Measurements from ENCODE around the gene YAE1. TPM values are rescaled to one million over a fixed set of nuclear protein-coding genes. Genes with fewer than 3 reads are reported as not detected.

YAE1 gene
- total and polyA plus RNA-seq, 2 of the 13 experiments (the other 11 are each of a cell fraction or from before 2014, with no cell fraction given): 18.7 to 28.3 TPM

DNA sequence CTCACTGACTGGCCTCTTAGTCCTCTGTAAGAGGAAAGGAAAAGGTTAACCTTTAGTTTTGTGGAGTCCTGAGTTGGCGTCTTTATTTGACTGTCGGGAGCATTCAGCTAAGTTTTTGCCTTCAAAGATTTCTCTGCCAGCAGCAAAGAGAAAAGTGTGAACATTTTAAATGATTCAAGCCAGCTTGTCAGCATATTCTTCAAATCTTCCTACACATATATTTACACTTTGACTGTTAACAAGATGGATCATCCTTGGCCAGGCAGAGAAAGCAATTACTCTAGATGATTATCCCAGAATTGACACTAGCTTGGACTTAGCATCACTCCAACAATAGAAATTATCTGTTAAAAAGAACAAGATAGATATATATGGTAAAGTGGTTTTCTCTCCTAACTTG, 15.8 kb upstream of the YAE1 start:
- Histone ChIP-seq H3K36me3 (replicated peaks in 1 of 2; ENCODE audit: control insufficient read depth in 1 of 2, insufficient read depth in 2 of 2, low read length in 2 of 2) (no peaks in the 10 kb centered on the region), H4K20me1 (ENCODE audit: insufficient read depth, low read length) (no peaks in the 10 kb centered on the region), H3K4me3 (replicated peaks in 1 of 3; ENCODE audit: insufficient read depth in 1 of 3, low read depth in 2 of 3, low read length in 3 of 3) (no peak overlapping the region), H3K4me1 (ENCODE audit: insufficient read depth, low read length) (no peaks in the 10 kb centered on the region), H3K9ac (ENCODE audit: insufficient read depth, low read depth, low read length) (no peak overlapping the region), H3K9me3 (ENCODE audit: low read length) (peaks cover 15% of the 10 kb centered on the region), H3K79me2 (ENCODE audit: insufficient read depth, low read length) (no peaks in the 10 kb centered on the region), H3K4me2 (ENCODE audit: low read depth, low read length) (no peak overlapping the region), H3K27ac (ENCODE audit: extremely low read length, insufficient read depth, low read length) (no peak overlapping the region), H3K27me3 (ENCODE audit: control insufficient read depth in 1 of 2, insufficient read depth in 2 of 2, low read length in 2 of 2) (peaks cover 0 to 4% of the 10 kb centered on the region in 2 experiments; a peak in 2 of 5 replicates), H2AFZ (ENCODE audit: low read length) (no peak overlapping the region)
- intact Hi-C loops (cut with micrococcal nuclease; ENCODE audit: unreplicated experiment): no loop called here
- no peak for TF ChIP-seq TRIM24 (CRISPR knock-in tag; IDR thresholded peaks at IDR 0.05)
- TF ChIP-seq ZNF746 (CRISPR knock-in tag; IDR thresholded peaks at IDR 0.05): no peak
- no peak for TF ChIP-seq ZZZ3 (CRISPR knock-in tag; IDR thresholded peaks at IDR 0.05; ENCODE audit: borderline replicate concordance)
- TF ChIP-seq, protein P1, sequence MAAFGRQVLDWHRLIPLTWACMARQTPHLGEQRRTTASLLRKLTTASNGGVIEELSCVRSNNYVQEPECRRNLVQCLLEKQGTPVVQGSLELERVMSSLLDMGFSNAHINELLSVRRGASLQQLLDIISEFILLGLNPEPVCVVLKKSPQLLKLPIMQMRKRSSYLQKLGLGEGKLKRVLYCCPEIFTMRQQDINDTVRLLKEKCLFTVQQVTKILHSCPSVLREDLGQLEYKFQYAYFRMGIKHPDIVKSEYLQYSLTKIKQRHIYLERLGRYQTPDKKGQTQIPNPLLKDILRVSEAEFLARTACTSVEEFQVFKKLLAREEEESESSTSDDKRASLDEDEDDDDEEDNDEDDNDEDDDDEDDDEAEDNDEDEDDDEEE (CRISPR knock-in tag; IDR thresholded peaks at IDR 0.05): no peak
- TF ChIP-seq SOX13 (IDR thresholded peaks at IDR 0.05): no peak
- no peak for TF ChIP-seq SOX13 (CRISPR knock-in tag; conservative IDR thresholded peaks at IDR 0.05 in 1 of 2, IDR thresholded peaks at IDR 0.05 in 1 of 2)
- TF ChIP-seq GMEB1 (CRISPR knock-in tag; IDR thresholded peaks at IDR 0.05; ENCODE audit: borderline replicate concordance): no peak
- TF ChIP-seq, protein P2, sequence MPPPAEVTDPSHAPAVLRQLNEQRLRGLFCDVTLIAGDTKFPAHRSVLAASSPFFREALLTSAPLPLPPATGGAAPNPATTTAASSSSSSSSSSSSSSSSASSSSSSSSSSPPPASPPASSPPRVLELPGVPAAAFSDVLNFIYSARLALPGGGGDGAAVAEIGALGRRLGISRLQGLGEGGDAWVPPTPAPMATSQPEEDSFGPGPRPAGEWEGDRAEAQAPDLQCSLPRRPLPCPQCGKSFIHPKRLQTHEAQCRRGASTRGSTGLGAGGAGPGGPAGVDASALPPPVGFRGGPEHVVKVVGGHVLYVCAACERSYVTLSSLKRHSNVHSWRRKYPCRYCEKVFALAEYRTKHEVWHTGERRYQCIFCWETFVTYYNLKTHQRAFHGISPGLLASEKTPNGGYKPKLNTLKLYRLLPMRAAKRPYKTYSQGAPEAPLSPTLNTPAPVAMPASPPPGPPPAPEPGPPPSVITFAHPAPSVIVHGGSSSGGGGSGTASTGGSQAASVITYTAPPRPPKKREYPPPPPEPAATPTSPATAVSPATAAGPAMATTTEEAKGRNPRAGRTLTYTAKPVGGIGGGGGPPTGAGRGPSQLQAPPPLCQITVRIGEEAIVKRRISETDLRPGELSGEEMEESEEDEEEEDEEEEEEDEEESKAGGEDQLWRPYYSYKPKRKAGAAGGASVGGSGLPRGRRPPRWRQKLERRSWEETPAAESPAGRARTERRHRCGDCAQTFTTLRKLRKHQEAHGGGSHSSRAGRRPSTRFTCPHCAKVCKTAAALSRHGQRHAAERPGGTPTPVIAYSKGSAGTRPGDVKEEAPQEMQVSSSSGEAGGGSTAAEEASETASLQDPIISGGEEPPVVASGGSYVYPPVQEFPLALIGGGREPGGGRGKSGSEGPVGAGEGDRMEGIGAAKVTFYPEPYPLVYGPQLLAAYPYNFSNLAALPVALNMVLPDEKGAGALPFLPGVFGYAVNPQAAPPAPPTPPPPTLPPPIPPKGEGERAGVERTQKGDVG (CRISPR knock-in tag; IDR thresholded peaks at IDR 0.05; ENCODE audit: borderline replicate concordance): no peak
- no peak for TF ChIP-seq EHMT2 (IDR thresholded peaks at IDR 0.05; ENCODE audit: borderline replicate concordance, low read depth, low read length)
- TF ChIP-seq ASH2L (IDR thresholded peaks at IDR 0.05; ENCODE audit: insufficient read length, low read depth, low read length): no peak
- no peak for TF ChIP-seq ZNF7 (CRISPR knock-in tag; IDR thresholded peaks at IDR 0.05)
- no peak for TF ChIP-seq IKZF1 (IDR thresholded peaks at IDR 0.05)
- TF ChIP-seq ZNF589 (CRISPR knock-in tag; conservative IDR thresholded peaks at IDR 0.05): no peak
- TF ChIP-seq ZNF562 (CRISPR knock-in tag; IDR thresholded peaks at IDR 0.05; ENCODE audit: borderline replicate concordance): no peak
- TF ChIP-seq ZBTB21 (CRISPR knock-in tag; IDR thresholded peaks at IDR 0.05): no peak
- no peak for TF ChIP-seq RNF219 (CRISPR knock-in tag; IDR thresholded peaks at IDR 0.05)
- no peak for TF ChIP-seq DR1 (CRISPR knock-in tag; IDR thresholded peaks at IDR 0.05)
- DNase-seq (ENCODE audit: low spot score) (no peak), FAIRE-seq (no peak), ATAC-seq (no peak)
- in situ Hi-C loops (cut with HindIII; ENCODE audit: extremely low pct_ligation_motif_present, low pct_unique_long_range_greater_than_20kb): no loop called here
- ChIA-PET POLR2A (no interaction called here), CTCF (ENCODE audit: low intra/inter-chr PET ratio, low total read pairs) (no interaction called here)
- 79% methylated on average over 2 of the region's 2 CpGs for WGBS (ENCODE audit: low lambda C conversion rate)
- no TSS peak for BruUV-seq (replicated peaks)

All from HepG2 (cell line).